ENCODE data around the gene RXRG.
A peak's percentile ranks its signal among the peaks of the same experiment; 100 is the strongest.

The RXRG gene

GRCh38 chr1:165416876-165417275, 28.1 kb downstream of the RXRG start:
- TF ChIP-seq CTCF (IDR thresholded peaks at IDR 0.05; ENCODE audit: low read depth, low read length, missing control alignments): no peak
- no peak for DNase-seq (ENCODE audit: low read depth)
- H3K4me3 ChIP-seq (ENCODE audit: low read depth, low read length): no peak overlapping the region

- H3K4me3 ChIP-seq (ENCODE audit: low read depth, low read length): no peak overlapping the region
- no peak for TF ChIP-seq CTCF (IDR thresholded peaks at IDR 0.05; ENCODE audit: low read depth, low read length, missing control alignments)
- DNase-seq (ENCODE audit: low read depth): no peak
Measured at GRCh38 chr1:165415068-165415467, 29.9 kb downstream of the RXRG start.

GRCh38 chr1:165414620-165415019, 30.3 kb downstream of the RXRG start:
- DNase-seq (ENCODE audit: low read depth): no peak
- TF ChIP-seq CTCF (IDR thresholded peaks at IDR 0.05; ENCODE audit: low read depth, low read length, missing control alignments): no peak
- H3K4me3 ChIP-seq (ENCODE audit: low read depth, low read length): no peak overlapping the region

GRCh38 chr1:165411396-165411795, 33.5 kb downstream of the RXRG start:
- no peak overlapping the region for H3K4me3 ChIP-seq (ENCODE audit: low read depth, low read length)
- no peak for TF ChIP-seq CTCF (IDR thresholded peaks at IDR 0.05; ENCODE audit: low read depth, low read length, missing control alignments)
- no peak for DNase-seq (ENCODE audit: low read depth)

- no peak for TF ChIP-seq CTCF (IDR thresholded peaks at IDR 0.05; ENCODE audit: low read depth, low read length, missing control alignments)
- no peak for DNase-seq (ENCODE audit: low read depth)
- H3K4me3 ChIP-seq (ENCODE audit: low read depth, low read length): no peak overlapping the region
Measured at GRCh38 chr1:165409657-165410358, 35.1 kb downstream of the RXRG start.

- TF ChIP-seq CTCF (IDR thresholded peaks at IDR 0.05; ENCODE audit: low read depth, low read length, missing control alignments): peak; percentile 54
- no peak for DNase-seq (ENCODE audit: low read depth)
- no peak overlapping the region for H3K4me3 ChIP-seq (ENCODE audit: low read depth, low read length)
Measured at GRCh38 chr1:165408518-165408917, 36.4 kb downstream of the RXRG start.

GRCh38 chr1:165407398-165407797, 37.5 kb downstream of the RXRG start:
- no peak overlapping the region for H3K4me3 ChIP-seq (ENCODE audit: low read depth, low read length)
- no peak for DNase-seq (ENCODE audit: low read depth)
- no peak for TF ChIP-seq CTCF (IDR thresholded peaks at IDR 0.05; ENCODE audit: low read depth, low read length, missing control alignments)

Data from GM12864 (cell line).